Measurements from ENCODE around the gene RNASE1. TPM values are rescaled to one million over a fixed set of nuclear protein-coding genes. Genes with fewer than 3 reads are reported as not detected.

Gene RNASE1
- total RNA-seq, 6 experiments from 2014 or later, result 20.1 to 106 (median 34.1) TPM

DNA sequence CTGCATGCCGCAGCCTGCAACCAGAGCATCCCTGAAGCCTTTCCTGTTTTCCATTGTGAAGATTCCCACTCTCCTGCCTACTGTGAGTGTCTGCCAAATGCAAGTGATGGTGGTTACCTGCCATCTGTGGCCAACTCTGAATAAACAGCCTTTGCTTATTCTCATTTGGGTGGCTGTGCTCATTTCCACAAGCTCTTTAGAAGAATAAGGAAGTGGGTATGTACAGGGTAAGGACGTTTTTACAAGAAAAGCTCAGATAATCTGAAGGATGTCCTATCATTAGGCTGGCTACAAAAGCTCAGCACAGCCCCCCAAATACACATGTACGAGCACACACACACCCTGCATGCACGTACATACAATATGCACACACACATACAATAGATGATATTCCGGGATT, 7.3 kb upstream of the RNASE1 start:
- ATAC-seq (no peak), DNase-seq (no peak)
- Histone ChIP-seq H3K4me1 (peaks cover 0 to 9% (median 1%) of the 10 kb centered on the region in 4 donors), H3K27ac (no peak overlapping the region), H3K36me3 (no peaks in the 10 kb centered on the region), H3K4me3 (no peak overlapping the region), H3K27me3 (no peaks in the 10 kb centered on the region), H3K9me3 (no peaks in the 10 kb centered on the region)
- 52% methylated on average over 5 of the region's 5 CpGs for WGBS (ENCODE audit: insufficient coverage, low coverage, low lambda C conversion rate, missing lambda C conversion rate)
- TF ChIP-seq, protein P1, sequence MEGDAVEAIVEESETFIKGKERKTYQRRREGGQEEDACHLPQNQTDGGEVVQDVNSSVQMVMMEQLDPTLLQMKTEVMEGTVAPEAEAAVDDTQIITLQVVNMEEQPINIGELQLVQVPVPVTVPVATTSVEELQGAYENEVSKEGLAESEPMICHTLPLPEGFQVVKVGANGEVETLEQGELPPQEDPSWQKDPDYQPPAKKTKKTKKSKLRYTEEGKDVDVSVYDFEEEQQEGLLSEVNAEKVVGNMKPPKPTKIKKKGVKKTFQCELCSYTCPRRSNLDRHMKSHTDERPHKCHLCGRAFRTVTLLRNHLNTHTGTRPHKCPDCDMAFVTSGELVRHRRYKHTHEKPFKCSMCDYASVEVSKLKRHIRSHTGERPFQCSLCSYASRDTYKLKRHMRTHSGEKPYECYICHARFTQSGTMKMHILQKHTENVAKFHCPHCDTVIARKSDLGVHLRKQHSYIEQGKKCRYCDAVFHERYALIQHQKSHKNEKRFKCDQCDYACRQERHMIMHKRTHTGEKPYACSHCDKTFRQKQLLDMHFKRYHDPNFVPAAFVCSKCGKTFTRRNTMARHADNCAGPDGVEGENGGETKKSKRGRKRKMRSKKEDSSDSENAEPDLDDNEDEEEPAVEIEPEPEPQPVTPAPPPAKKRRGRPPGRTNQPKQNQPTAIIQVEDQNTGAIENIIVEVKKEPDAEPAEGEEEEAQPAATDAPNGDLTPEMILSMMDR (IDR thresholded peaks at IDR 0.05), result no peak
- TF ChIP-seq POLR2A (IDR thresholded peaks at IDR 0.05), result no peak
- intact Hi-C loops (cut with DNase I), result no loop called here

DNA sequence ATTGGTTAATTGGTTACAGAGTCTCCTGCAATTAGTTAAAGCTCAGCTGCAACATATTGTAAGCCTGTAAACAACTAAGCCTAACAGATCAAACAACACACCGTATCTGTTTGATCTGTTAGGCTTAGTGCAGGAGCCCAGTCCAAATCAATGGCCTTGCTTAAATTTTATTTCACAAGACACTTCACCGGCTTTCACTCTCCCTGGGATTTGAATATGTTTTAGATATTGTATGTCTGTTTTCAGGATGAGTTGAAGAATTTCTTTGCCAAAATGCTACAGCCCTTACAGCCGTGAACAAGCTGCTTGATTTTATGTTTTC, 5.5 kb upstream of the RNASE1 start:
- intact Hi-C loops (cut with DNase I), result no loop called here
- Histone ChIP-seq H3K4me1 (peaks cover 0 to 9% (median 1%) of the 10 kb centered on the region in 4 donors), H3K9me3 (no peaks in the 10 kb centered on the region), H3K4me3 (no peak overlapping the region), H3K36me3 (no peaks in the 10 kb centered on the region), H3K27me3 (no peaks in the 10 kb centered on the region), H3K27ac (no peak overlapping the region)
- no peak for TF ChIP-seq POLR2A (IDR thresholded peaks at IDR 0.05)
- TF ChIP-seq, protein P1 (IDR thresholded peaks at IDR 0.05), result no peak
- 45% methylated on average over 3 of the region's 3 CpGs for WGBS (ENCODE audit: insufficient coverage, low coverage, low lambda C conversion rate, missing lambda C conversion rate)
- ATAC-seq, result peak; percentile 68 to 86 (median 74)
- DNase-seq, result no peak

DNA sequence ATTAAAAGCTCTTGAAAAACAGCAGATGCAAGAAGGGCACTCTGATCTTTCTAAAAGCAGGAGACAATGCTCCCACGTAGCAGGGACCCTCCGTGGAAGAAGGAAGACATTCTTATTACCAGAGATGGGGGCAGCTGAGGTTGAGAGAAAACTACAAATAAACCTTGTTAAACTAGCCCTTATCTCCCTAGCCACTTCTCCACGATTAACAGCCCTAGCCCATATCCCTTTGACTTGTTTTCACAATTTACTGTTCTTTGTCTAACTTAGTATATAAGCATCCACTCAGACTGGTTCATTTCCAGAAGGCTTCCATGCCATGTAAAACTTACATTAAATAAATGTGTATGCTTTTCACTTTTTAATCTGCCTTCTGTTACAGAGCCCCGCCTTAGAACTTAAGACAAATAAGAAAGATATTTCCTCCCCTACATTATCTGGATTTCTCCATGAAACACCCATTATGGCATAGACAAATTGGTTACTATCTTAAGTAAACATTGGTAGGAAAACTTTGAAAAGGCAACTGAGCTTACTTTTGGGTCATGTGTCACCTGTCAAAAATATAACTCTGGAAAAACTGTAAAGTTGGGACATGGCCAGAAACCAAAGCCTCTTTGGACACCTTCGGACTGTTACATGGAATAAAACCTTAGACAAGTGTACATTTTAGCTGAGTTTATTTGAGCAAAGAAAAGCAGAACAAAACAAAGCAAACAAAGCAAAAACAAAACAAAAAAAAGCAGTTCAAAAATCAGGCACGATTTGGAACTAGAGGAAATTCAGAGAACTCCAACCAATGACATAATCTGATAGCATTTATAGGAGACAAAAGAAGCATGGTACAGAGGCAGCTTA, 4.9 kb upstream of the RNASE1 start:
- Histone ChIP-seq H3K27ac (no peak overlapping the region), H3K27me3 (no peaks in the 10 kb centered on the region), H3K9me3 (no peaks in the 10 kb centered on the region), H3K36me3 (no peaks in the 10 kb centered on the region), H3K4me3 (no peak overlapping the region), H3K4me1 (peaks cover 0 to 9% (median 1%) of the 10 kb centered on the region in 4 donors)
- intact Hi-C loops (cut with DNase I), result no loop called here
- DNase-seq, result no peak
- ATAC-seq, result peak in 2 of 4 donors; percentile 9 to 16
- 46% methylated on average over 6 of the region's 6 CpGs for WGBS (ENCODE audit: insufficient coverage, low coverage, low lambda C conversion rate, missing lambda C conversion rate)
- TF ChIP-seq, protein P1 (IDR thresholded peaks at IDR 0.05), result no peak

DNA sequence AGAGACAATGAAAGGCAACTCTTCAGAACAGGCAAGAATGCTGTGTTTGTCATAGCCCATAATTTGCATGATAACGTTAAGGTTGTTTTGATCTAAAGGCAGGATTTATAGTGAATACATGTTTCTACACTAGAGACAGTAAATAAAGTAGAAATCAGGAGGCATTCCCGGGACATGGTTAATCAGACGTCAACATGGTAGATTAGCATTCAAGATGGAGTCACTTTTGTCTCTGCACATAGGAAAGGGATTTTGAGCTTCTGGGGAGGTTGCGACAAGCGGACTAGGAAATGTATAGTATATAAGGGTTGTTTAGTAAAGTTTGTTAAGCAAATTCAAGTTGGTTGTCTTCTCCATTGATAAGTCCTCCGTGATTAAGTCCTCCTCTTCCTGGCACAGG, 2.8 kb upstream of the RNASE1 start:
- Histone ChIP-seq H3K4me3 (no peak overlapping the region), H3K4me1 (peaks cover 0 to 9% (median 1%) of the 10 kb centered on the region in 4 donors), H3K27ac (no peak overlapping the region), H3K27me3 (no peaks in the 10 kb centered on the region), H3K9me3 (no peaks in the 10 kb centered on the region), H3K36me3 (no peaks in the 10 kb centered on the region)
- WGBS (ENCODE audit: insufficient coverage, low coverage, low lambda C conversion rate, missing lambda C conversion rate), result 68% methylated on average over 3 of the region's 6 CpGs
- ATAC-seq (no peak), DNase-seq (no peak)
- intact Hi-C loops (cut with DNase I), result no loop called here
- TF ChIP-seq, protein P1 (IDR thresholded peaks at IDR 0.05), result no peak
- TF ChIP-seq POLR2A (IDR thresholded peaks at IDR 0.05), result no peak
